Neural progenitor cell (in vitro differentiated cells): ENCODE results near the gene FBXL5. TPM values are rescaled to one million over a fixed set of nuclear protein-coding genes. Genes with fewer than 3 reads are reported as not detected.

ENCODE experiments used
- DNase-seq: peaks from one replicate; pipeline ENCODE4 v3.0.0-alpha.2; 2016; ENCODE audit warnings: low spot score
- H2AFZ ChIP-seq: fragments of 200-600 bp; sonication (generic); replicated peaks from 2 replicates; pipeline ENCODE4 v1.6.1; 2016; ENCODE audit warnings: antibody characterized with exemption
- H3F3A ChIP-seq: fragments of 200-600 bp; sonication (generic); 2 replicates; pipeline ENCODE4 v1.6.1; 2016; ENCODE audit warnings: antibody characterized with exemption, low read depth
- H3K27ac ChIP-seq: fragments of 200-600 bp; sonication (generic); 2 replicates; pipeline ENCODE4 v1.5.1; 2016; ENCODE audit warnings: mild to moderate bottlenecking
- H3K27me3 ChIP-seq: fragments of 200-600 bp; sonication (generic); 2 replicates; pipeline ENCODE4 v1.6.1; 2016; ENCODE audit warnings: mild to moderate bottlenecking, moderate library complexity
- H3K36me3 ChIP-seq: fragments of 200-600 bp; sonication (generic); 2 replicates; pipeline ENCODE4 v1.5.1; 2016
- H3K4me1 ChIP-seq: fragments of 200-600 bp; sonication (generic); 2 replicates; pipeline ENCODE4 v1.6.1; 2016; ENCODE audit warnings: mixed run types
- H3K4me2 ChIP-seq: fragments of 200-600 bp; sonication (generic); 2 replicates; pipeline ENCODE4 v1.6.1; 2016
- H3K4me3 ChIP-seq: fragments of 200-600 bp; sonication (generic); 2 replicates; pipeline ENCODE4 v1.5.1; 2016
- H3K79me2 ChIP-seq: fragments of 200-600 bp; sonication (generic); 2 replicates; pipeline ENCODE4 v1.6.1; 2016; ENCODE audit warnings: low read depth
- H3K9ac ChIP-seq: fragments of 200-600 bp; sonication (generic); 2 replicates; pipeline ENCODE4 v1.6.1; 2016
- H3K9me3 ChIP-seq: fragments of 200-600 bp; sonication (generic); 2 replicates; pipeline ENCODE4 v1.5.1; 2016; ENCODE audit warnings: low read depth
- H4K20me1 ChIP-seq: fragments of 200-600 bp; sonication (generic); 2 replicates; pipeline ENCODE4 v1.6.1; 2016; ENCODE audit warnings: low read depth
- H3K27ac Mint-ChIP-seq: 3 replicates; pipeline ENCODE4 v1.8.0; 2021; ENCODE audit warnings: mixed read lengths
- H3K27me3 Mint-ChIP-seq: 2 replicates; pipeline ENCODE4 v1.8.0; 2022; ENCODE audit warnings: low read depth, mild to moderate bottlenecking, inconsistent platforms, moderate library complexity, mixed read lengths; ENCODE audit not compliant: insufficient read depth
- H3K36me3 Mint-ChIP-seq: 3 replicates; pipeline ENCODE4 v1.8.0; 2021; ENCODE audit warnings: mixed read lengths
- H3K4me1 Mint-ChIP-seq: 3 replicates; pipeline ENCODE4 v1.8.0; 2021; ENCODE audit warnings: mixed read lengths
- H3K4me3 Mint-ChIP-seq: 3 replicates; pipeline ENCODE4 v1.8.0; 2021; ENCODE audit warnings: mild to moderate bottlenecking, moderate library complexity, mixed read lengths
- H3K9me3 Mint-ChIP-seq: 3 replicates; pipeline ENCODE4 v1.8.0; 2020; ENCODE audit warnings: mixed read lengths
- CTCF ChIP-seq: fragments of 200-600 bp; sonication (generic); IDR thresholded peaks from 2 replicates; pipeline ENCODE4 v1.5.1; 2017; ENCODE audit warnings: antibody characterized with exemption, mild to moderate bottlenecking
- EZH2 ChIP-seq: fragments of 200-600 bp; sonication (generic); IDR thresholded peaks from 2 replicates; pipeline ENCODE4 v1.6.1; 2017; ENCODE audit warnings: antibody characterized with exemption, mild to moderate bottlenecking, moderate library complexity
- EZH2phosphoT487 ChIP-seq: fragments of 200-600 bp; sonication (generic); IDR thresholded peaks from 2 replicates; pipeline ENCODE4 v1.6.1; 2017; ENCODE audit warnings: antibody characterized with exemption
- total RNA-seq: library from RNA; depleted of rRNA; stranded (reverse); fragments of >200 nt; gene quantifications from 2 replicates; pipeline ENCODE4 v1.2.3, GENCODE V29; 2015; ENCODE audit warnings: low replicate concordance

FBXL5 gene
- total RNA-seq, 1 donor from 2014 or later: 87.9 TPM

- Histone ChIP-seq H3K9me3 (no peaks in the 10 kb centered on the region), H3K36me3 (no peaks in the 10 kb centered on the region), H3K9ac (no peak within 1 kb of the TSS), H3K79me2 (no peaks in the 10 kb centered on the region), H3K4me3 (peak within 1 kb of the TSS; percentile 28), H2AFZ (no peak within 1 kb of the TSS), H3K4me2 (peak within 1 kb of the TSS; percentile 25), H3K27me3 (no peaks in the 10 kb centered on the region), H3F3A (peaks cover 15% of the 10 kb centered on the region), H3K27ac (no peak within 1 kb of the TSS), H4K20me1 (no peaks in the 10 kb centered on the region), H3K4me1 (peaks cover 14% of the 10 kb centered on the region)
- H3K27me3 Mint-ChIP-seq: peaks cover 2% of the 10 kb centered on the region
- H3K9me3 Mint-ChIP-seq: peaks cover 19% of the 10 kb centered on the region
- H3K27ac Mint-ChIP-seq: no peak within 1 kb of the TSS
- H3K36me3 Mint-ChIP-seq: peaks cover 10% of the 10 kb centered on the region
- DNase-seq: peak; percentile 28
- peak within 1 kb of the TSS; percentile 30 for H3K4me3 Mint-ChIP-seq
- peaks cover 12% of the 10 kb centered on the region for H3K4me1 Mint-ChIP-seq
- TF ChIP-seq CTCF (no peak), EZH2 (no peak), EZH2phosphoT487 (no peak)
These were observed 47.8 kb upstream of the FBXL5 start, which contains the start of gene BST1 for GRCh38 chr4:15702941-15703403. BST1 (plus strand) TSS chr4:15703065; CDS start chr4:15703145, 80 bp downstream.

- no peak for DNase-seq
- Mint-ChIP-seq H3K4me3 (no peak overlapping the region), H3K27me3 (no peaks in the 10 kb centered on the region), H3K27ac (no peak overlapping the region), H3K4me1 (peaks cover 6% of the 10 kb centered on the region), H3K36me3 (peaks cover 7% of the 10 kb centered on the region), H3K9me3 (peaks cover 14% of the 10 kb centered on the region)
- no peak for TF ChIP-seq EZH2phosphoT487
- TF ChIP-seq EZH2: no peak
- no peak for TF ChIP-seq CTCF
- Histone ChIP-seq H3K36me3 (no peaks in the 10 kb centered on the region), H3K9ac (no peak overlapping the region), H3K27me3 (no peaks in the 10 kb centered on the region), H3K27ac (no peak overlapping the region), H3K4me2 (no peak overlapping the region), H3K4me1 (peaks cover 43% of the 10 kb centered on the region), H3K4me3 (no peak overlapping the region), H4K20me1 (no peaks in the 10 kb centered on the region), H2AFZ (no peak overlapping the region), H3K79me2 (no peaks in the 10 kb centered on the region), H3K9me3 (no peaks in the 10 kb centered on the region), H3F3A (peaks cover 29% of the 10 kb centered on the region)
These were observed 41.7 kb upstream of the FBXL5 start for GRCh38 chr4:15696866-15697265.

- peaks cover 54% of the 10 kb centered on the region for H3K4me1 ChIP-seq
- H3K4me2 ChIP-seq: peak overlapping the region; percentile 65
- H3K9me3 Mint-ChIP-seq: peaks cover 11% of the 10 kb centered on the region
- no peaks in the 10 kb centered on the region for H3K79me2 ChIP-seq
- H3K27me3 ChIP-seq: no peaks in the 10 kb centered on the region
- H3K36me3 ChIP-seq: no peaks in the 10 kb centered on the region
- no peak overlapping the region for H3K9ac ChIP-seq
- H3F3A ChIP-seq: peaks cover 36% of the 10 kb centered on the region
- DNase-seq: no peak
- TF ChIP-seq EZH2phosphoT487: no peak
- TF ChIP-seq CTCF: no peak
- no peak for TF ChIP-seq EZH2
- no peak overlapping the region for H3K4me3 ChIP-seq
- H4K20me1 ChIP-seq: no peaks in the 10 kb centered on the region
- H3K27ac ChIP-seq: no peak overlapping the region
- no peak overlapping the region for H2AFZ ChIP-seq
- H3K4me1 Mint-ChIP-seq: peaks cover 9% of the 10 kb centered on the region
- no peaks in the 10 kb centered on the region for H3K27me3 Mint-ChIP-seq
- H3K4me3 Mint-ChIP-seq: no peak overlapping the region
- H3K9me3 ChIP-seq: no peaks in the 10 kb centered on the region
- no peak overlapping the region for H3K27ac Mint-ChIP-seq
- peaks cover 7% of the 10 kb centered on the region for H3K36me3 Mint-ChIP-seq
These were observed 40.6 kb upstream of the FBXL5 start for GRCh38 chr4:15695729-15696128.
